ENCODE results near the gene TECTA. TPM values are rescaled to one million over a fixed set of nuclear protein-coding genes. Genes with fewer than 3 reads are reported as not detected.
A peak's percentile ranks its signal among the peaks of the same experiment; 100 is the strongest.

Gene TECTA
- total RNA-seq, 1 donor from 2014 or later: 1.0 TPM

DNA sequence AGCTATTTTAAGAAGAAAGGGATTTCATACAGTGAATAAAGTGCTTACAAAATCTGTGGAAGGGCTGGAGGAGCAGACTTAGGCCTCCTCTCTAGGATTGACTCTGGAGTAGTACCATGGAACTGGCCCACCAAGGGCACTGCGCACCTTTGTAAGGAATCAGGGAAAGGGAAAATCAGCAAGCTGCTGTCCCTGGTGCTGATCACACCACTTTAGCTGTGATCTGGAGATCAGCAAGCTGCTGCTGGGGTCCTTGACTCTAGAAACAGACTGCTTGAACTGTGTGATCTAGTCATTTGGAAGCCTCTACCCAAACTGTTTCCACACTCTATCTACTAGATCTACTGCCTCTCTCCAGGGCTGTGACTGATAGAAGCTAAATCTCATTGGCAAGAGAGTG lies 18.4 kb upstream of the TECTA start:
- intact Hi-C loops (cut with DNase I): no loop called here
- ATAC-seq (ENCODE audit: poor library complexity) (no peak), DNase-seq (no peak)

DNA sequence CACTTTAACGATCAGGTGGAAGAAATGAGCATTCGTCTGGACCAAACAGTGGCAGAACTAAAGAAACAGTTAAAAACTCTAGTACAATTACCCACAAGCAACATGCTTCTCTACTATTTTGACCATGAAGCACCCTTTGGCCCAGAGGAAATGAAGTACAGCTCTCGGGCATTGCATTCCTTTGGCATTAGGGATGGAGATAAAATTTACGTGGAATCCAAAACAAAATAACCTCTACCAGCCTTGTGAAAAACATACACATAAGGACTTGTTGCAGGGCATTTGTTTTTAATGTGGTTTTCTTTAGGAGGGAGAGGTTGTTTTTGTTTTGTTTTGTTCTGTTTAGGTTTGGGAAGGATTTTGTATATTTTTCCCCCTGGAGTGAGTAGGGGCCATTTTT lies 14.2 kb upstream of the TECTA start:
- intact Hi-C loops (cut with DNase I): no loop called here
- DNase-seq (no peak), ATAC-seq (ENCODE audit: poor library complexity) (no peak)

DNA sequence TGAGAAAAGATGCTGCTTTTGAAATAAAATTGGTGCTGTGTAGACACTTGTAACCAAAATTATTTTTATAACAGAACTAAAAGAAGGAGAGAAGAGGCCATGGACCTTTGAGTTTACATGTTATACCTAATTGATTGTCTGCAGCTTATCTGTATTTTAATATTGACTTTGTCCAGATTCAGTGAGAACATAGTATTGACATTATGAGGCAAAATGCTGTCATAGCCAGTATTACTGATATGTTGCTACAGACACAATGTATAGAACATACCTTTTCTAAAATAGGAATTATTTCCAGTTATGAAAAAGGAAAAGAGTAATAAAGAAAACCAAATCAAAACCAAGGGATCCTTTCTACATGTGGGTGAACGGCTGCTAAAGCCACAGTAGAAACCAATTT lies 11.5 kb upstream of the TECTA start:
- ATAC-seq (ENCODE audit: poor library complexity) (no peak), DNase-seq (no peak)
- intact Hi-C loops (cut with DNase I): no loop called here

DNA sequence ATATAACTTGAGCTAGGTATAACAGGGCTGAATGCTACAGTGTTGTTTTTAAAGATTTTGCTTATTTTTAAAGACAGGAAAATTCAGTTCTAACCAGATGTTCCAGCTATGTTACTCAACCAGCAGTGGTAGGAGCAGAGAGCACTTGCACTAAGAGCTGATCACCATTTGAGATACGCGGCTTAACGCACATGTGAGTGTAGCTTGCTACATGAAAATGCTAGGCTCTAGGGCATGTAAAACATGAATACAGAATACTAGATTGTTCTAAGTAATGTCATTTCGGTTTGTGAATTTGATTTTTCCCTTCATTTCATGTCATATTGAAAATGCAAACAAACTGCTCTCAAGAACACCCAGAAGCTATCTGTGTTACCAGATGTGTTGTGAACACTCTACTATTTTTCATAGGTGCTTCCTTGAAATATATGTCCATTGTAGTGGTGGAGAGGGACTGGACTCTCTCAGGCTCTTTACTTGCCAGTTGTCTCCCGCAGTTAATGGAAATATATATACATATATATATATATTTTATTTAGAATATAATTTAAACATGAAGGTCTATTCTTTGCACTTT lies 10.8 kb upstream of the TECTA start:
- ATAC-seq (ENCODE audit: poor library complexity) (no peak), DNase-seq (no peak)
- intact Hi-C loops (cut with DNase I): no loop called here

DNA sequence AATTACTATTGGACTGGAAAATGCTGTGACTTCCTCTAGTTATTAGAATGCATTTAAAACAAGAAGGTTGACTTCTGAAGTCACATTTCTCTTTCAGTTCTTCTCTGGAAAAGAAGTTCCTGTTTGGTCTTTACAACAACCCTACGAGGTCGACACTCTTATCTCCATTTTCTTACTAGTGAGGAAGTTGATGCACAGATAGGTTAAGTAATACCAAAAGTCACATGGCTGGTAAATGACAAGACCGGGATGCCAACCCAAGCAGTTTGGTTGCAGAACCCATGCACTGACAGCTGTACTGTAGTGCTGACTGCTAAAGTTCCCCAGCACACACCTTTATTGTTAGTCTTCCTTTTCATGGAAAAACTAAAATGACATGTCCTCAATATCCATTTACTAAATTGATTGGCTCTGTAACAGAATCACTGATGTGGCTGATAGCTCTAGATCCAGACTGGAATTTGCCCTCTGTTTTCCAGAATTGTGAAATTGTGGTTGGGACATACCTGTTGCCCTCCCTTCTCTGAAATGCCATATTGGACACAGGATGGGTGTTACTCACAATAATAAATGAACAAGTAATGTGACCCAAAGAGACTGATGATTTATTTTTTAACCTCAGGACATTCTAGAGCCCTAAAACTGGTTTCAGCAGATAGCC lies 9.4 kb upstream of the TECTA start:
- DNase-seq (no peak), ATAC-seq (ENCODE audit: poor library complexity) (no peak)
- intact Hi-C loops (cut with DNase I): no loop called here

DNA sequence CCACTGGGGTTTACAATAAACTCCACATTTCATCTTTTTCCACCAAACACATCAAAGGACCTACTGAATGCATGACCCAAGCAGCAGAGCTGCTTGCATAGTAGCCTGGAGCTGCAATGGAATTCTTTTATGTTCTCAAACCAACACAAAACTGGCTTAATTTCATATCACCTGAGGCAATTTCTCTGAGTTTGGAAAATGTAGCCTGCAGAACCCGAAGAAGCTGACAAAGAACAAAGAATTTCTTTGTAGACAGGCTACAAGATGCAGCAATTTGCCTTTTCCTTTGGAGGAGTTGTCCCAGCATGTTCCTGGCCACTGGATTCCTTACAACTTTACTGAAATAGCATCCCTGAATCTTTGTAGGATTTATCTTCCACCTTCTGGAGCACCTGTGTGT lies 5.5 kb upstream of the TECTA start:
- no peak for ATAC-seq (ENCODE audit: poor library complexity)
- intact Hi-C loops (cut with DNase I): no loop called here
- no peak for DNase-seq

DNA sequence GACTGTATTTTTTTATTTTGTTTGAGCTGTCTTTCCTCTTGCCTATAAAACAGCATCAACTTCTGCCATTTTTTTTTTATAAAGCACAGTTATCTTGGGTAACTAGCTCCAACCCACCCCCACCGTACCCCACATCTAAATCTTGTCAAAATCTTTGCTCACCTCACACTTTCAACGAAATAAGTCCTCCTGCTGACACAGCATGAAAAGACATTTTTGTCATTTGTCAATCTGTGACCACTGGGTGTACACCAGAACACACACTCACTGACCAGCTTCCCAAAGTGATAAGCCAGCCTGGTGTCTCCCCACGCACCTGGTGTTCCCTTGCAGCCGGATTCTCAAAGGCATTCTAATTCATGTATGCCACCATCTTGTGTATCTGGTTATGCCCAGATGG lies 1.7 kb upstream of the TECTA start:
- intact Hi-C loops (cut with DNase I): no loop called here
- DNase-seq (no peak), ATAC-seq (ENCODE audit: poor library complexity) (no peak)

DNA sequence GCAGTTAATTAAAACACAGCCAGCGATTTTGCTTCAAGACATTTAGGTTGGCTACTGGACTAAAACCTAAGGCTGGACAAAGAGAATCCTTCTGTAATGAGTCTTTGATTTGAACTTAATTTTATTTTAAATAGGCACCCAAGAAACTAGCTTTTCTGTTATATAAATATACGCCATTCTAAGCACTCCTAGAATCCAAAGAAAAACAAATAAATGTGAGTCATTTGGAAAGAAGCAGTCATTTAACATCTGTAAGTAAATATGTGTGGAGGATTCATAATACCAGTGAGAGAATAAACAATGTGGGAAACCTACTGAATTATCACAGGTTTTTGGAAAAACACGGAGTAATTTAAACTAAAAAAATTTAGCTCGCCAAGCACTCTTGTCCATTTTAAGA lies 1.2 kb upstream of the TECTA start:
- intact Hi-C loops (cut with DNase I): no loop called here
- DNase-seq (no peak), ATAC-seq (ENCODE audit: poor library complexity) (no peak)

DNA sequence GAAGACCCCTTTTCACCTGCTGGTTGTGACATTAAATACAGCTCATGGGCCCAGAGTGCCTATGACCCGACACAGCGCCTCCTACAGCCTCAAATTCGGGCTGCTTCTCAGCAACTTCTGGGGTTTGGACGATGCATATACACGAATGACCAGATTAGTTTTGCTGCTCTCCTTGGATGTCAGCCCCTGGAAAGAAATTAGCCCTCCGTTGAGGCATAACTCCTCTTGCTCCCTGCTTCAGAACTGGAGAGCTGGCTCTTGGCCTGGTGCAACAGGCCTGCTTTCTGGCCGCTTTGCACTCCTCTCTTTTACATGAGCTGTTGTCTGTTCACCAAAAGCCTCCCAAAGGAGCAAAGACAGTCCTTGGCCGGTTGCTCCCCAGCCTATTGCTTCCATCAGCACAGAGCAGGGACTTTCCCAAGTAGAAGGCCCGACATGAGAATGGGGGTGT lies 3.3 kb downstream of the TECTA start:
- intact Hi-C loops (cut with DNase I): no loop called here
- ATAC-seq (ENCODE audit: poor library complexity) (peak; percentile 84), DNase-seq (peak; percentile 72)

DNA sequence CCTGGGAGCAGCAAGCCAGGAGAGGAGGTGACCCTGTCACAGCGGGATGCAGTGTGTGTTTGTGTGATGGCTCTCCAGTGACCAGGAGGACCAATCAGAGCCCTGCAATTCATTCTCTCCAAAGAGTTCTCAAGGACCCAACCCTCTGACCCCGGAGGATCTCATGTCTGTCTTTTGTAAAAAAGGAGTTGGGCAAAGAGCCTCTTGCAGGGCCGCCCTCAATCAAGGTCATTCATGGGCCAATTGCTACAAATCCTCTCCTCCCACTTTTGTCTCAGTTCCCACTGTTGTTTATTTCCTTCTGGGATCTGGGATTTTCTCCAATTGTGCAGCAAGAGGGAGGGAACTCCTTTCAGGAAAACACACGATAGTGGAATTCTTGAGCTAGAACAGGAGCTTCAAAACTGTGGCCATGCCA lies 4.0 kb downstream of the TECTA start:
- DNase-seq (peak; percentile 52), ATAC-seq (ENCODE audit: poor library complexity) (peak; percentile 85)
- intact Hi-C loops (cut with DNase I): no loop called here

DNA sequence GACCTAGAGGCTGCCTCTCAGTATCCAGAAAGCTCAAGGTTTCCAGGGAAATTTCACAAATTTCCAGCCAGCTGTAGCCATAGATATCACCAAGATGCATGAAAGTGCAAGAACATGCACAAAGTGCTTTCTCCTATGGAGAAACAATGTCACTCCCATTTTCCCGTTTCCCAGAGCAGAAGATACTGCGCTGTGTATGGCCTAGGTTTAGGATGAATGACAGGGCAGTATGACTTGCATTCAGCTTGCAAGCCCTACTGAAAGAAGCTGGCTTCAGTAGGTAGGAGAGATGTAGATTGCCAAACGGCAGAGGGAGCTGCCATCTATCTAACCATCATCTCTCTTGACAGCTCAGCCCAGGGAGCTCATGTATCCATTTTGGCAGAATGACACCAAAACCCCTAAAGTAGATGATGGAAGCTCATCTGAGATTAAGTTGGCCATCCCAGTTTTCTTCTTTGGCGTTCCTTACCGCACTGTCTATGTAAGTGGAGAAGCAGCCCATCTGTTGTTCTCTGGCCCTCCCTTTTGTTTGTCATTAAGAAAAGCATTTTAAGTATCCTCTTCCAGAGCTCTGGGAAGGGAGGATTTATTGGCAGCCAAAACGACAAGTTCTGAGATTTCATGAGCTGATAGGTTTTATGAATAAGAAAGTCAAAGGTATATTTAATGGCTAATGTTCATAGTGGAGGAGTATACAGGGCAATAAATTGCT lies 4.6 kb downstream of the TECTA start:
- DNase-seq: no peak
- intact Hi-C loops (cut with DNase I): no loop called here
- ATAC-seq (ENCODE audit: poor library complexity): no peak

DNA sequence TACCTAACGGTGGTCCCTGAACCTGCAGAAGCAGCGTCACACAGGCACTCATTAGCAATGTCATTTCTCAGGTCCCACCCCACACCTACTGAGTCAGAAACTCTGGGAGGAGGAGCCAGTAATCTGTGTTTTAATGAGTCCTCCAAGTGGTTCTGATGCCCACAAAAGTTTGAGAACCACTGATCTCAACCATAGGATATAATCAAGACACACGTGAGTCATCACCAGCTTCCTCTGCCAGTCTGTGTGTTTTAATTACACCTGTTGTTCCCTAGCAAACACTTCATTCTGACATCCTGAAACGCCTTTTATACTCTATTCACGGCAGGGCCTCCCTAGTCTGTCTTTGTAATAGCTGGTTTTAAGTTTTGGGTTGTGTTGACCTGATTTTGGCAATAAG lies 5.8 kb downstream of the TECTA start:
- intact Hi-C loops (cut with DNase I): no loop called here
- DNase-seq: no peak
- no peak for ATAC-seq (ENCODE audit: poor library complexity)

DNA sequence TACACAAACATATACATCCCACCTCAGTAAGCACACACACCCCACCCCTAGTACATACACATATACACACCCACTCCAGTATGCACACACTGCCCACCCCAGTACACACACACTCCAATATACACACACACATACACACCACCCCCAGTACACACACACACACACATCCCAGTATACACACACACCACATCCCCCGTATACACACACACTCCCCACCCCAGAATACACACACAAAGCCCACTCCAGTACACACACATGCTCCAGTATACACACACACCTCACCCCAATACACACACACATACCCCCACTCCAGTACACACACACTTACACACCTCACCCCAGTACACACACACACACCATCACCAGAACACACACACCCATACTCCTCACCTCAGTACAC lies 7.4 kb downstream of the TECTA start:
- intact Hi-C loops (cut with DNase I): no loop called here
- no peak for ATAC-seq (ENCODE audit: poor library complexity)
- DNase-seq: no peak

DNA sequence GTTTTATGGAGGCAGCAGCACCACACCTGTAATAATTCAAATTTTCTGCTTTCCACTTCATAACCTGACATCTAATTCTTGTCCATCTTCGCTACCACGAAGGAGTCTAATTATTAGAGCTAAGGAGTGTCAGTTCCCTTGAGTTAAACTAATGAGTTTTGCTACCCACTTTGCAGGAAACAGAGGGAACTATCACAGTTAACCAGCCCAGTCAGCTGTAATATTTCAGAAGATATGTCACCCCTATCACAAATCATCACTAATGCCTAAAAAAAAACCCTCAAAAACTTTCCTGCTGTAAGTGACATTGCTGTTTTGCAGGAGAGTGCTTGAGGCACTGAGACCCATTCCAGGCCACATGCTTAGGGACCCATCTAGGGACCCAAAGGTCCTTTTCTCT lies 8.4 kb downstream of the TECTA start:
- no peak for ATAC-seq (ENCODE audit: poor library complexity)
- intact Hi-C loops (cut with DNase I): no loop called here
- DNase-seq: no peak

DNA sequence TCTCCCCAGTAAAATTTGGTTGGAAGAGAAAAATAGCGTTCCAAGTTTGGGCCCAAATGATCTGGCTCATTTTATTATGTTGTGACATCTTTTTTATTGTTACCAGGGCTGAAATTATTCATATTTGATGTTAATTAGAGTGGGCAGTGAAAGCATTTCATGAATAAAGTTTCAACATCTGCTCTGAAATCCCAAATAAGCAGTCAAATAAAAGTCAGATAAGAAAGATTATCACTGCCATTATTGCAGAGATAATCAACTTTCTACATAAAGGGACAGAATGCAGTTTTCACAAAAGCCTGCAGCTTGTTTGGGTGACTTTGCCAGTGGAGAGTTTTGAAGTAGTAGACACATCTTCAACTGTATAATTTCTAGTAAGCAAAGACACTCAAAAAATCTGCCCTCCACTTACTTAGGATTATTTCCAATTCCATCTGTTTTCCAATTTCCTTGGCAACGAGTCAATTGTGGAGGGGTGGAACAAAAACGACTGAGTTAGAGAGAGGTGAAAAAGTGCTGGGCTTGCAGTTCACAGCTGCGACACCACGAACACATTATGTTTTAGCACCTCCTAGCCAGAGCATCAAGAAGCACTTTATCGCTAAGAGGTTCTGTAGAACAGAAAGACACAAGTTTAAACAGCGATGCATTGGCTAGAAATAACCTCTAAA lies 9.0 kb downstream of the TECTA start:
- DNase-seq: no peak
- intact Hi-C loops (cut with DNase I): loop anchor here (5.0 to 10.0 kb wide), 3 partner anchors 82 to 598 kb away; partner anchors contain the start of gene GRIK4
- no peak for ATAC-seq (ENCODE audit: poor library complexity)

DNA sequence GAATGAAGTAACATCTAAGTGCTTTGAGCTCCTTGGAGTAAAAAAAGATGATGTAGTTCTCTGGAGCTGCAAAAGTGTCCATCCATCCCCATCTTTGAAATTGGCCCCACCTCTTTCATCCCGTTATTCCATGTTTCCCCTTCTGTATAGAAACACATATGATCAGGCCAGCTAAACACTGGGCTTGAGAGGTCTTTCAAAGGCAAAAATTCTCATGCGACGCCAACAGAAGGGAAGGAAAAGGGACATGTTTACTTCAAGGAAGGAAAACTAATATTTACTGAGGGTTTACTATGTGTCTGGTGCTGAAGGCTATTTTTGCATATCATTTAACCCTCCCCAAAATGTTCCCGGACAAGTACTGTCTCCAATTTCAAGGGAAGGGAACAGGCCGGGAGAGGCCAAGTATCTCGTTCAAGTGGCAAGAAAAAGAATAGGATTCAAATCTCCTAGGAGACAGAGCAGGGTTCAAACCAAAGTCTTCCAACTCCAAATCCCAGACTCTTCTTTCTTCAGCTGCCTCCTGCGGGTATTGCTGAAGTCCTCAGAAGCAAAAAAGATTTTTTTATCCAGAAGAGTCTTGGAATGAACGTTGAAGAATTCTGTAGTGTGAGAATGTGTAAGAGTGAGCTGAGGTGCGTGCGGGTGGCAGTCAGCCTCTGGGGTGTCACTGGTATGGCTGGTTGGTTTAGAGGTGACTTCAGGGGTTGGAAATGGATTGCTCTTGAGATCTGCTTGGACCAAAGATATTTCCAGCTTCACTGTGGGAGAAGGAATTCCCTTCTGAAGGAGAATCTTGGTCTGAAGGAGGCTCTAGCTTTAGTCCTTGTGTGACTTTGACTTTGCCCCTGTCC lies 10.1 kb downstream of the TECTA start:
- ATAC-seq (ENCODE audit: poor library complexity): peak; percentile 52

DNA sequence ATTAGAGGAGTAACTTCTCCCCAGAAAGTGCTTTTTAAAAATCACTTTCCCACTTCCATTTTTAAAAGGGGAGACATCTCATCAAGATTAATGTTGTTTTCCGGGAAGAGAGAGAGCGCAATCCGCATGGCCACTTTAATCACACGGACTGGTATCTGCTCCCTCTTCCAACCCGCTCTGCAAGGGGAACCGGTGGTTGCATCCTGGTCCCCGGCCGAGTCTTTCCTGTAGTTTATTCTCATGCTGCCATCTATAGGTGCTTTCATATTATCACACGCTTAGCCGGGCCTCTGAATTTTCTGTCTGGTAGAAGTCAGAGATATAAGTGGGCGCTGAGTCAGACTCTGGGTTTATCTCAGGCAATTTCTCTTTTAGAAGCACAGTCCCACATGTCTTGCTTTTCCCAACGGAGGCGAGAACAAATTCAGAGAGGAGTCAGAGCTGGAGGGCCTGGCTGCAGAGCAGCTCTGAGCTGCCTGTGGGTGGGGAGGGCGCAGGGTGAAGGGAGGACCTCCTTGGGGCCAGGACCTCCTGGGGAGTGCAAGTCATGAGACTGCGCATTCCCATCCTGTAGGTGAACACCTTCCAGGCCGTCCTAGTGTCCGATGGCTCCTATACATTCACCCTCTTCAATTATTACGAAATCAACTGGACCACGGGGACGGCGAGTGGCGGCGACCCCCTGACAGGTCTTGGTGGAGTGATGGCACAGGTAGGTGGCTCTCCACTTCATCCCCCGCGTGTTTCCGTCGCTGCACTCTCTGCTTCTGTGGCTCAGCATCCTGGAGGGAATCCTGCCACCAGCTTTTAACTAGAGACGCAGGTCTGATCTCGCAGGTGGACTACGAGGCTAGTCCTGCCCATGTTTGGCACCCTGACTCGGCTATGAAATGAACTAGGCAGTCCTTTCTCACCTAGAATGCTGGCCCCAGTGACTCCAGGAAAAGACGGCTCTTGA lies 11.7 kb downstream of the TECTA start:
- intact Hi-C loops (cut with DNase I): loop anchor here (5.0 to 10.0 kb wide), 3 partner anchors 80 to 600 kb away; partner anchors contain the start of gene GRIK4
- peak; percentile 91 for ATAC-seq (ENCODE audit: poor library complexity)
- peak; percentile 72 for DNase-seq

More for the DNA sequence above, 10.1 kb downstream of the TECTA start:
- intact Hi-C loops (cut with DNase I): loop anchor here (5.0 to 10.0 kb wide), 3 partner anchors 81 to 599 kb away; partner anchors contain the start of gene GRIK4
- DNase-seq: no peak

Measured in Right ventricle myocardium superior (tissue), 1 donor.